Measurements from ENCODE around the gene EEF1AKMT3.

The EEF1AKMT3 gene

DNA sequence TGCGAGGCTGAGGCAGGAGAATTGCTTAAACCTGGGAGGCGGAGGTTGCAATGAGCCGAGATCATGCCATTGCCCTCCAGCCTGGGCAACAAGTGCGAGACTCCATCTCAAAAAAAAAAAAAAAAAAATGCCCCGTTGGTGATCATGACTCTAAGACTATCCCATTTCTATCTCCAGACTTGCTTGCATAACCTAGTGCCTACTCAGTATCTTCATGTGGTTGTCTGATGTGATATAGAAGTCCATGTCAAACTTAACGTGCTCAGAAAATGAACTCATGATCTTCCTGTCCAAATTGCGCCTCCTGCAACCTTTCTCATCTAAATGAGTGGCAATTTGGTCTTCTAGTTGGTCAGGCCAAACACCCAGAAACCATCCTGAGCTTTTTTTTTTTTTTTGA is 5.5 kb downstream of the EEF1AKMT3 start:
- H3K4me3 ChIP-seq (ENCODE audit: low read depth, low read length), result no peak overlapping the region
- TF ChIP-seq CTCF (IDR thresholded peaks at IDR 0.05; ENCODE audit: low read depth, low read length, missing control alignments), result no peak
- in situ Hi-C loops (cut with HindIII; ENCODE audit: low sequenced_read_pairs), result no loop called here
- no peak for DNase-seq (ENCODE audit: low read depth)

GRCh38 chr12:57779736-57780135 is 7.3 kb downstream of the EEF1AKMT3 start:
- no peak for DNase-seq (ENCODE audit: low read depth)
- in situ Hi-C loops (cut with HindIII; ENCODE audit: low sequenced_read_pairs), result no loop called here
- H3K4me3 ChIP-seq (ENCODE audit: low read depth, low read length), result no peak overlapping the region
- TF ChIP-seq CTCF (IDR thresholded peaks at IDR 0.05; ENCODE audit: low read depth, low read length, missing control alignments), result no peak

GRCh38 chr12:57780284-57780897 is 8.0 kb downstream of the EEF1AKMT3 start:
- in situ Hi-C loops (cut with HindIII; ENCODE audit: low sequenced_read_pairs), result no loop called here
- no peak overlapping the region for H3K4me3 ChIP-seq (ENCODE audit: low read depth, low read length)
- TF ChIP-seq CTCF (IDR thresholded peaks at IDR 0.05; ENCODE audit: low read depth, low read length, missing control alignments), result no peak
- no peak for DNase-seq (ENCODE audit: low read depth)

DNA sequence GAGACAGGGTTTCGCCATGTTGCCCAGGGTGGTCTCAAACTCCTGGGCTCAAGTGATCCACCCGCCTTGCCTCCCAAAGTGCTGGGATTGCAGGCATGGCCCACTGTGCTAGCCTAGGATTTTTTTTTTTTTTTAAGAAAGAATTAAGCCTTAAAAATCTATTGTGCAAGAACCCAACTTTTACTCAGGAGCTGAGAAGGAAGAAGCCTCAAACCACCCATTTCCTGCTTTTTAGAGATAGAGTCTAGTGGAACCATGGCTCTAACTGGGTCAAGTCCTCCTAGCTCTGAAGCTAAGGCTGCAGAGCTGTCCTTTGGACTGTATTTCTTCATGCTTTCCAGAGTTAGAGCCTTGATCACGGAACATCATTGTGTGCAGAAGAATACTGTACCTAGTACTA is 8.8 kb downstream of the EEF1AKMT3 start:
- H3K4me3 ChIP-seq (ENCODE audit: low read depth, low read length), result no peak overlapping the region
- in situ Hi-C loops (cut with HindIII; ENCODE audit: low sequenced_read_pairs), result no loop called here
- TF ChIP-seq CTCF (IDR thresholded peaks at IDR 0.05; ENCODE audit: low read depth, low read length, missing control alignments), result no peak

GRCh38 chr12:57781801-57782200 is 9.4 kb downstream of the EEF1AKMT3 start:
- no peak for DNase-seq (ENCODE audit: low read depth)
- no peak overlapping the region for H3K4me3 ChIP-seq (ENCODE audit: low read depth, low read length)
- in situ Hi-C loops (cut with HindIII; ENCODE audit: low sequenced_read_pairs), result no loop called here
- no peak for TF ChIP-seq CTCF (IDR thresholded peaks at IDR 0.05; ENCODE audit: low read depth, low read length, missing control alignments)

More for the DNA sequence above, 8.8 kb downstream of the EEF1AKMT3 start:
- no peak for DNase-seq (ENCODE audit: low read depth)

GRCh38 chr12:57782243-57782607 is 9.8 kb downstream of the EEF1AKMT3 start:
- H3K4me3 ChIP-seq (ENCODE audit: low read depth, low read length), result peak overlapping the region; percentile 67
- in situ Hi-C loops (cut with HindIII; ENCODE audit: low sequenced_read_pairs), result no loop called here

More at GRCh38 chr12:57782243-57782607, 9.8 kb downstream of the EEF1AKMT3 start:
- no peak for TF ChIP-seq CTCF (IDR thresholded peaks at IDR 0.05; ENCODE audit: low read depth, low read length, missing control alignments)
- DNase-seq (ENCODE audit: low read depth), result no peak
